HCT116 (cell line): ENCODE measurements around the gene LIPG. TPM values are rescaled to one million over a fixed set of nuclear protein-coding genes. Genes with fewer than 3 reads are reported as not detected.

Experiments used
- ATAC-seq: fragments of 200-7000 bp; cut with Tn5 transposase; 2 replicates; pipeline ENCODE4 v1.9.1; 2020; ENCODE audit warnings: mild to moderate bottlenecking, moderate library complexity
- BruUV-seq: library from RNA; stranded (reverse); fragments of 400-500 nt; replicated peaks from 2 replicates; lab custom pipeline; 2021; lab: Mats Ljungman, UMichigan
- CTCF ChIA-PET: fragments of 300-600 bp; sonication (Branson Sonifier 250); formaldehyde crosslinking; loops from one replicate; lab custom pipeline; 2021; ENCODE audit warnings: antibody characterized with exemption; lab: Charles Lee
- POLR2A ChIA-PET: fragments of 300-600, 350-600 bp; sonication (Branson Sonifier 250); formaldehyde crosslinking; loops from one replicate; lab custom pipeline; 2021; ENCODE audit warnings: antibody characterized with exemption; lab: Charles Lee
- RAD21 ChIA-PET, 2 experiments: fragments of 300-600 bp; sonication (Branson Sonifier 250); formaldehyde crosslinking; loops; one replicate each; lab custom pipeline; 2023; ENCODE audit warnings: low total read pairs in 2 of 2; ENCODE audit not compliant: uncharacterized antibody in 2 of 2, unreplicated experiment in 2 of 2, low non-redundant PET in 1 of 2; lab: Charles Lee
- DNase-seq: peaks from one replicate; pipeline ENCODE4 v3.0.0-alpha.2; 2010; ENCODE audit warnings: low read depth, low spot score
- H2AFZ ChIP-seq: fragments of 200-600 bp; shearing (Covaris generic), sonication (generic); 2 replicates; pipeline ENCODE4 v1.6.1; 2017; ENCODE audit warnings: low read depth, mixed run types, mixed read lengths, antibody characterized with exemption, low read length; ENCODE audit not compliant: poor library complexity, severe bottlenecking
- H3K27ac ChIP-seq: 2 replicates; pipeline ENCODE4 v1.5.1; 2012; ENCODE audit warnings: low read depth, low read length
- H3K27me3 ChIP-seq: fragments of 200-600 bp; sonication (generic); 2 replicates; pipeline ENCODE4 v1.6.1; 2016; ENCODE audit warnings: mixed run types, low read length, mixed read lengths; ENCODE audit not compliant: insufficient read depth
- H3K36me3 ChIP-seq, 2 experiments: fragments of 200-500 bp in 1 of 2; fragments of 200-600 bp in 1 of 2; sonication (Bioruptor generic) in 1 of 2; sonication (generic) in 1 of 2; 2 replicates each; pipeline versions ENCODE4 v1.5.1 to v1.6.1; 2014 to 2016; ENCODE audit warnings: low read length in 2 of 2, inconsistent platforms in 1 of 2, mixed read lengths in 1 of 2, mixed run types in 1 of 2; ENCODE audit not compliant: insufficient read depth in 2 of 2, control insufficient read depth in 1 of 2
- H3K4me1 ChIP-seq, 2 experiments: fragments of 200-600 bp in 1 of 2; sonication (generic) in 1 of 2; 2 replicates each; pipeline versions ENCODE4 v1.5.1 to v1.6.1; 2012 to 2017; ENCODE audit warnings: low read length in 2 of 2, inconsistent platforms in 1 of 2, mild to moderate bottlenecking in 1 of 2, mixed read lengths in 1 of 2, mixed run types in 1 of 2, moderate library complexity in 1 of 2; ENCODE audit not compliant: insufficient read depth in 2 of 2, control insufficient read depth in 1 of 2
- H3K4me2 ChIP-seq: fragments of 200-600 bp; sonication (generic); 2 replicates; pipeline ENCODE4 v1.6.1; 2017; ENCODE audit warnings: mixed run types, low read length, mixed read lengths
- H3K4me3 ChIP-seq, 2 experiments: fragments of 200-600 bp in 1 of 2; sonication (generic) in 1 of 2; replicated peaks in 1 of 2; 2 replicates each; pipeline ENCODE4 v1.5.1; 2011 to 2016; ENCODE audit warnings: low read length in 2 of 2, control low read depth in 1 of 2, low read depth in 1 of 2, mild to moderate bottlenecking in 1 of 2, mixed read lengths in 1 of 2, mixed run types in 1 of 2
- H3K79me2 ChIP-seq: fragments of 200-600 bp; sonication (generic); 2 replicates; pipeline ENCODE4 v1.6.1; 2017; ENCODE audit warnings: mild to moderate bottlenecking, mixed run types, low read length, moderate library complexity, mixed read lengths; ENCODE audit not compliant: insufficient read depth
- H3K9ac ChIP-seq: fragments of 200-600 bp; sonication (generic); 2 replicates; pipeline ENCODE4 v1.6.1; 2016; ENCODE audit warnings: low read length, mixed read lengths
- H3K9me2 ChIP-seq: fragments of 200-600 bp; sonication (generic), shearing (Covaris generic); 2 replicates; pipeline ENCODE4 v1.6.1; 2017; ENCODE audit warnings: mixed run types, mild to moderate bottlenecking, moderate library complexity; ENCODE audit not compliant: insufficient read depth
- H3K9me3 ChIP-seq, 2 experiments: fragments of 200-500 bp in 1 of 2; fragments of 200-600 bp in 1 of 2; sonication (Bioruptor generic) in 1 of 2; sonication (generic) in 1 of 2; 2 replicates each; pipeline ENCODE4 v1.6.1; 2014 to 2017; ENCODE audit warnings: low read length in 2 of 2, mixed read lengths in 2 of 2, inconsistent platforms in 1 of 2, low read depth in 1 of 2, mild to moderate bottlenecking in 1 of 2, mixed run types in 1 of 2, moderate library complexity in 1 of 2; ENCODE audit not compliant: control insufficient read depth in 1 of 2, insufficient read depth in 1 of 2
- H4K20me1 ChIP-seq: fragments of 200-600 bp; sonication (generic), shearing (Covaris generic); 2 replicates; pipeline ENCODE4 v1.6.1; 2017; ENCODE audit warnings: mixed run types, mild to moderate bottlenecking, moderate library complexity; ENCODE audit not compliant: insufficient read depth
- ATF3 ChIP-seq: IDR thresholded peaks from 2 replicates; pipeline ENCODE4 v1.6.1; 2012
- CBX3 ChIP-seq: IDR thresholded peaks from 2 replicates; pipeline ENCODE4 v1.6.1; 2012; ENCODE audit warnings: low read depth
- CEBPB ChIP-seq: IDR thresholded peaks from 2 replicates; pipeline ENCODE4 v1.6.1; 2012; ENCODE audit warnings: low read depth
- ELF1 ChIP-seq: IDR thresholded peaks from 2 replicates; pipeline ENCODE4 v1.6.1; 2012; ENCODE audit warnings: low read depth, borderline replicate concordance
- EZH2phosphoT487 ChIP-seq: fragments of 200-600 bp; IDR thresholded peaks from 2 replicates; pipeline ENCODE4 v1.6.1; 2018; ENCODE audit warnings: antibody characterized with exemption, borderline replicate concordance
- POLR2A ChIP-seq: IDR thresholded peaks from 2 replicates; pipeline ENCODE4 v1.7.0; 2011; ENCODE audit warnings: borderline replicate concordance; ENCODE audit not compliant: insufficient read depth, insufficient read length; ENCODE audit errors: extremely low read depth
- POLR2AphosphoS5 ChIP-seq: IDR thresholded peaks from 2 replicates; pipeline ENCODE4 v1.6.1; 2011; ENCODE audit warnings: mild to moderate bottlenecking, low read depth, low read length, moderate library complexity
- RAD21 ChIP-seq: IDR thresholded peaks from 2 replicates; pipeline ENCODE4 v1.6.1; 2012; ENCODE audit warnings: low read depth, mild to moderate bottlenecking
- SP1 ChIP-seq: IDR thresholded peaks from 2 replicates; pipeline ENCODE4 v1.6.1; 2012; ENCODE audit warnings: low read depth
- SRF ChIP-seq: IDR thresholded peaks from 2 replicates; pipeline ENCODE4 v1.6.1; 2012; ENCODE audit warnings: low read depth
- TCF7L2 ChIP-seq: IDR thresholded peaks from 2 replicates; pipeline ENCODE4 v1.7.0; 2011; ENCODE audit warnings: borderline replicate concordance, inconsistent platforms; ENCODE audit not compliant: insufficient read depth, insufficient read length; ENCODE audit errors: extremely low read depth
- ZFX ChIP-seq: fragments of 450-650 bp; IDR thresholded peaks from 2 replicates; pipeline ENCODE4 v1.6.1; 2017
- intact Hi-C: fragments of 100-400 bp; cut with micrococcal nuclease; formaldehyde crosslinking; loops from 2 replicates; pipeline ENCODE4 v1.10.0; 2022
- total RNA-seq: library from RNA; stranded (reverse); gene quantifications from one replicate; pipeline ENCODE4 v1.2.1, GENCODE V29; 2021; ENCODE audit not compliant: unreplicated experiment
- TF ChIP-seq, protein P1 (sequence below), 3 experiments: fragments of 200-600 bp in 1 of 3; sonication (generic) in 1 of 3; IDR thresholded peaks in 2 of 3; conservative IDR thresholded peaks in 1 of 3; 2 replicates each; pipeline ENCODE4 v1.5.1; 2012 to 2017; ENCODE audit warnings: low read depth in 2 of 3, low read length in 2 of 3, antibody characterized with exemption in 1 of 3, borderline replicate concordance in 1 of 3, control low read depth in 1 of 3, mild to moderate bottlenecking in 1 of 3, mixed read lengths in 1 of 3, mixed run types in 1 of 3, moderate library complexity in 1 of 3; ENCODE audit not compliant: insufficient read depth in 1 of 3
- TF ChIP-seq, protein P2 (sequence below): IDR thresholded peaks from 2 replicates; pipeline ENCODE4 v1.6.1; 2011; ENCODE audit warnings: mild to moderate bottlenecking, low read length, moderate library complexity; ENCODE audit not compliant: insufficient replicate concordance; ENCODE audit errors: extremely low read depth

Gene LIPG
- total RNA-seq, 1 experiment from 2014 or later: 2.6 TPM

DNA sequence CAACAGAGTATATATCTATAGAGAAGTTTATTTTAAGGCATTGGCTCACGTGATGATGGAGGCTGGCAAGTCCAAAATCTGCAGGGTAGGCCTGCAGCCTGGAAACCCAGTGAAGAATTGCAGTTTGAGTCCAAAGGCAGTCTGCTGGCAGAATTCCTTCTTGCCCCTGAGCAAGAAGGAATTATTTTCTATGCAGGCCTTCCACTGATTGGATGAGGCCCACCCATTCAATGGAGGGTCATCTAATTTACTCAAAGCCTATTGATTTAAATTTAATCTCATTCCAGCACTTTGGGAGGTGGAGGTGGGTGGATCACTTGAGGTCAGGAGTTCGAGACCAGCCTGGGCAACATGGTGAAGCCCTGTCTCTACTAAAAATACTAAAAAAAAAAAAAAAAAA lies 44.4 kb upstream of the LIPG start:
- no TSS peak for BruUV-seq
- intact Hi-C loops: loop anchor here (10.0 kb wide), 1 partner anchor 837 kb away; no protein-coding TSS in a partner anchor
- peaks cover 8 to 18% of the 10 kb centered on the region in 2 experiments for H3K4me1 ChIP-seq
- no peaks in the 10 kb centered on the region for H3K36me3 ChIP-seq
- no peak for ATAC-seq
- TF ChIP-seq, protein P1, sequence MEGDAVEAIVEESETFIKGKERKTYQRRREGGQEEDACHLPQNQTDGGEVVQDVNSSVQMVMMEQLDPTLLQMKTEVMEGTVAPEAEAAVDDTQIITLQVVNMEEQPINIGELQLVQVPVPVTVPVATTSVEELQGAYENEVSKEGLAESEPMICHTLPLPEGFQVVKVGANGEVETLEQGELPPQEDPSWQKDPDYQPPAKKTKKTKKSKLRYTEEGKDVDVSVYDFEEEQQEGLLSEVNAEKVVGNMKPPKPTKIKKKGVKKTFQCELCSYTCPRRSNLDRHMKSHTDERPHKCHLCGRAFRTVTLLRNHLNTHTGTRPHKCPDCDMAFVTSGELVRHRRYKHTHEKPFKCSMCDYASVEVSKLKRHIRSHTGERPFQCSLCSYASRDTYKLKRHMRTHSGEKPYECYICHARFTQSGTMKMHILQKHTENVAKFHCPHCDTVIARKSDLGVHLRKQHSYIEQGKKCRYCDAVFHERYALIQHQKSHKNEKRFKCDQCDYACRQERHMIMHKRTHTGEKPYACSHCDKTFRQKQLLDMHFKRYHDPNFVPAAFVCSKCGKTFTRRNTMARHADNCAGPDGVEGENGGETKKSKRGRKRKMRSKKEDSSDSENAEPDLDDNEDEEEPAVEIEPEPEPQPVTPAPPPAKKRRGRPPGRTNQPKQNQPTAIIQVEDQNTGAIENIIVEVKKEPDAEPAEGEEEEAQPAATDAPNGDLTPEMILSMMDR (IDR thresholded peaks at IDR 0.05 in 2 of 3, conservative IDR thresholded peaks at IDR 0.05 in 1 of 3; ENCODE audit: borderline replicate concordance in 1 of 3, insufficient read depth in 1 of 3, low read depth in 2 of 3, low read length in 2 of 3): no peak
- TF ChIP-seq, protein P2, sequence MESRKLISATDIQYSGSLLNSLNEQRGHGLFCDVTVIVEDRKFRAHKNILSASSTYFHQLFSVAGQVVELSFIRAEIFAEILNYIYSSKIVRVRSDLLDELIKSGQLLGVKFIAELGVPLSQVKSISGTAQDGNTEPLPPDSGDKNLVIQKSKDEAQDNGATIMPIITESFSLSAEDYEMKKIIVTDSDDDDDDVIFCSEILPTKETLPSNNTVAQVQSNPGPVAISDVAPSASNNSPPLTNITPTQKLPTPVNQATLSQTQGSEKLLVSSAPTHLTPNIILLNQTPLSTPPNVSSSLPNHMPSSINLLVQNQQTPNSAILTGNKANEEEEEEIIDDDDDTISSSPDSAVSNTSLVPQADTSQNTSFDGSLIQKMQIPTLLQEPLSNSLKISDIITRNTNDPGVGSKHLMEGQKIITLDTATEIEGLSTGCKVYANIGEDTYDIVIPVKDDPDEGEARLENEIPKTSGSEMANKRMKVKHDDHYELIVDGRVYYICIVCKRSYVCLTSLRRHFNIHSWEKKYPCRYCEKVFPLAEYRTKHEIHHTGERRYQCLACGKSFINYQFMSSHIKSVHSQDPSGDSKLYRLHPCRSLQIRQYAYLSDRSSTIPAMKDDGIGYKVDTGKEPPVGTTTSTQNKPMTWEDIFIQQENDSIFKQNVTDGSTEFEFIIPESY: no peak
- TF ChIP-seq CBX3 (no peak), ZFX (no peak), RAD21 (no peak), EZH2phosphoT487 (no peak), ATF3 (no peak), CEBPB (no peak), SRF (no peak), POLR2A (no peak), POLR2AphosphoS5 (no peak), SP1 (no peak), ELF1 (no peak), TCF7L2 (no peak)
- H2AFZ ChIP-seq: no peak overlapping the region
- H4K20me1 ChIP-seq: no peaks in the 10 kb centered on the region
- H3K4me3 ChIP-seq: no peak overlapping the region
- CTCF ChIA-PET: no interaction called here
- H3K9me2 ChIP-seq: no peaks in the 10 kb centered on the region
- H3K9ac ChIP-seq: no peak overlapping the region
- RAD21 ChIA-PET: no interaction called here
- H3K9me3 ChIP-seq: no peaks in the 10 kb centered on the region
- H3K79me2 ChIP-seq: no peaks in the 10 kb centered on the region
- no peak overlapping the region for H3K4me2 ChIP-seq
- no peak overlapping the region for H3K27ac ChIP-seq
- DNase-seq: no peak
- POLR2A ChIA-PET: no interaction called here
- H3K27me3 ChIP-seq: no peaks in the 10 kb centered on the region
